ENCODE data around the gene CHN2. TPM values are rescaled to one million over a fixed set of nuclear protein-coding genes. Genes with fewer than 3 reads are reported as not detected.

CHN2 gene
- total RNA-seq, 2 experiments from 2014 or later: 1.7 to 1.8 TPM

DNA sequence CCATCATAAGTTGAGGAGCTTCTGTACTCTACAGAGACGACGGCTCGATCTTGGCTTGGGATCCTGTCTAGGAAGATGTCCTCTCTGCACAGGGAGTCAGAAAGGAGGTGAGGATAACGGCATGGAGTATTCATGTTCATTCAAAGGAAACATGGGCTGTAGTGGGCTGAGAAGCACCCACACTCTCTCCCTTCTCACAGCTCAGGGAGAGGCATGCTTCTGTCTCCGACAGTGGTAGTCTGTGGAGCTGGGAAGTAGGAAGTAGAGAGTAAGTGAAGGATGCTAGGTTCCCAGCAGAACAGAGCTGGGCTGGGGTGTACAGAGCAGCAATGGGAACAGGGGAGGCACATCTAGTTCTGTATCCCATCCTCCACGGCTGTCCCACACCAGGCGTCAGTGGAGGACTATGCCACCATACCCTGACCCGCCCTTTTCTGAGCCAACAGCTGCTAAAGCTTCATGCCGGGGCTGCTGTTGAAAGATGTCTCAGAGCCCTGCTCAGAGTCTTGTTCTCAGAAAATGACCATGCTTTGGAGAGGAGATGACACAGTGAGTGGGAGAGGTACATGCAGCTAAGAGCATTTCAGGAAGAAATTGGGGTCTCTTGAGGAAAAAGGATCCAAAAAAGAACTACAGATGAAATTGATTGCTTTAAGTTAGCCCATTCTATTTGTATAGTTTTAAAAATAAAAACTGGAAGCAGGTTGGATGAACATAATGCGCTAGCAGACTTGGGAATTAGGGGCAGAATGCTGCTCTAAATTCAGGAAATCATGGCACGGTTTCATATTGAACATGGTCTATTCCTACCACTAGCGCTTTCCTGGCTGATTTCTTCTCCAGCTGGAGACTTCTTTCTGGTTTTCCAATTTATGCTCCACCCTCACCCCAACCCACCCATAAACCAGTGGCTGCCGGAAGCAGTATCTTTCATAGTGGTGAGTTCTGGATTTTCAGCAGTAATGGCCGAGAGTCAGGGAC, 138.6 kb downstream of the CHN2 start:
- DNase-seq: no peak
- H3K4me1 Mint-ChIP-seq (ENCODE audit: low read depth): peaks cover 61% of the 10 kb centered on the region
- CTCF ChIA-PET: no interaction called here

DNA sequence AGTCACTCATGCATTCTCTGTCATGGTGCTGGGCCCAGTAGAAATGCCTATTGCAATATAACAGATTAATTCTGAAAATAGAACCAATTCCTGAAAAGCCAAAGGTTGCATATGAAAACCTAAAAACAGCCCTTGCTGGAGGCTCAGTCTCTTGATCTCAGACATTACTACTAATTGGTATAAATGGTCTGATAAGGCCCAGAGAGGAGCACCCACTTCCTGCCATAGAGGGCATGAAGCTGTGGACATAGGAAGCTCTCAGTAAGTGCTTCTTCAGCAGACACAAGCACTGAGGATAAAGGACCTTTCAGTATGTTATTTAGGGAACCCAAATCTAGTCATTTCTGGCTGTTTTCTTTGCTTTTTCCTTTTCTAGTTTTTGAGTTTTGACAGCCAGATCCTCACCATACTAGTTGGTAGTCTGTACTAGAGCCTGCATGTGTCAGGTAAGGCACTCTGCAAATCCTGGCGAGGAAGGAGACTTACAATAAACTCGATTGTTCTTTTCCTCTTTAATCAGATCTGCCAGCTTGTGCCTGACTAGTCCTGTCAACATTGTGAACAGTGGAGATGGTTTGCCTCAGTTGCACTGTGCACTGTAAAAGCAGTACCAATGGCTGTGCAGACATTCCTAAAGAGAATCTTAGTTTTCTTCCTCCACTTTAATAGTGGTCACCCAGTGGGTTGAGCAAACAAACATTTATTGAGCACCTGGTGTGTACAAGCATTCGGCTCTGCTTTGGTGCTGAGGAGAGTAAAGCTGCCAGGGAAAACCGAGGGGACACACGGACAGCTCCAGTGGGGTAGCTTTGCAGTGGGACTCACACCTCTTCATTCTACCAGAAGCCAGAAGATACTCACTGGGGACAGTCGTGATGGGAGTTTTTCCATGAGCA, 140.9 kb downstream of the CHN2 start:
- TF ChIP-seq, protein P1, sequence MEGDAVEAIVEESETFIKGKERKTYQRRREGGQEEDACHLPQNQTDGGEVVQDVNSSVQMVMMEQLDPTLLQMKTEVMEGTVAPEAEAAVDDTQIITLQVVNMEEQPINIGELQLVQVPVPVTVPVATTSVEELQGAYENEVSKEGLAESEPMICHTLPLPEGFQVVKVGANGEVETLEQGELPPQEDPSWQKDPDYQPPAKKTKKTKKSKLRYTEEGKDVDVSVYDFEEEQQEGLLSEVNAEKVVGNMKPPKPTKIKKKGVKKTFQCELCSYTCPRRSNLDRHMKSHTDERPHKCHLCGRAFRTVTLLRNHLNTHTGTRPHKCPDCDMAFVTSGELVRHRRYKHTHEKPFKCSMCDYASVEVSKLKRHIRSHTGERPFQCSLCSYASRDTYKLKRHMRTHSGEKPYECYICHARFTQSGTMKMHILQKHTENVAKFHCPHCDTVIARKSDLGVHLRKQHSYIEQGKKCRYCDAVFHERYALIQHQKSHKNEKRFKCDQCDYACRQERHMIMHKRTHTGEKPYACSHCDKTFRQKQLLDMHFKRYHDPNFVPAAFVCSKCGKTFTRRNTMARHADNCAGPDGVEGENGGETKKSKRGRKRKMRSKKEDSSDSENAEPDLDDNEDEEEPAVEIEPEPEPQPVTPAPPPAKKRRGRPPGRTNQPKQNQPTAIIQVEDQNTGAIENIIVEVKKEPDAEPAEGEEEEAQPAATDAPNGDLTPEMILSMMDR (IDR thresholded peaks at IDR 0.05): no peak
- Mint-ChIP-seq H3K36me3 (ENCODE audit: low read depth) (no peaks in the 10 kb centered on the region), H3K9me3 (no peaks in the 10 kb centered on the region), H3K27me3 (no peaks in the 10 kb centered on the region), H3K27ac (no peak overlapping the region), H3K4me3 (no peak overlapping the region), H3K4me1 (ENCODE audit: low read depth) (peaks cover 44% of the 10 kb centered on the region)
- CTCF ChIA-PET: interaction anchor here (1.1 to 1.8 kb wide), 3 partner anchors 24 to 179 kb away, joined by 3 to 10 read pairs (median 3); no protein-coding TSS in a partner anchor
- POLR2A ChIA-PET: no interaction called here
- intact Hi-C loops (cut with micrococcal nuclease): loop anchor here (5.0 kb wide), 1 partner anchor 138 kb away; no protein-coding TSS in a partner anchor
- no peak for ATAC-seq
- DNase-seq: no peak

More for the DNA sequence above, 138.6 kb downstream of the CHN2 start:
- POLR2A ChIA-PET: no interaction called here
- TF ChIP-seq, protein P1 (IDR thresholded peaks at IDR 0.05): no peak
- Mint-ChIP-seq H3K9me3 (peaks cover 2% of the 10 kb centered on the region), H3K36me3 (ENCODE audit: low read depth) (no peaks in the 10 kb centered on the region), H3K27ac (no peak overlapping the region), H3K27me3 (no peaks in the 10 kb centered on the region), H3K4me3 (no peak overlapping the region)
- no peak for ATAC-seq
- intact Hi-C loops (cut with micrococcal nuclease): no loop called here

DNA sequence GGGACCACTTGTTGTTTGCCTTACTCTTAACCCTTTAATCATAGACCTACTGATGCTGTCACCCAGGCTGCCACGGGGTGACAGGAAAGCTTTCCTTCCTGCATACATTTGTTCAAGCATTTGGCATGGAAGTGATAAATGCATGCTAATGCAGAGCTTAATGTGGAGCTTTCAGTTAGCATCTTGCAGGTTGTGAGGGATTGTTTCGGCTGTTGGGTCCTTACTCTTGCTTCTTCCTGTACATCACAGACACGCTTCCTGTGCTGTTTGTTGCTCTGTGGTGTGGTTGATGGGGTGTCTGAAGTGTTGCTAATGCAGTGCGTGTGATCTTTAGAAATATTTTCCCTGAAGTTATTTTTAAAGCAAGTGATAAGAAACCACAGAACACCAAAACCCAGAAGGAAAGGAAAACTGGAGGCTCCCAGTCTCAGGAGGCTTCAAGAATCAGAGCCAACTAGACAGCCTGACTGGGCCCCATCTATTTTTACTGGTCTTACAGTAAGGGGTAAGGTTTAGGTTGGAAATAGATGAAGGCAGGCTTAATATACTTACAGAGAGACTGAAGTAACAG, 143.1 kb downstream of the CHN2 start:
- intact Hi-C loops (cut with micrococcal nuclease): loop anchor here (5.0 kb wide), 1 partner anchor 140 kb away; no protein-coding TSS in a partner anchor
- Mint-ChIP-seq H3K36me3 (ENCODE audit: low read depth) (no peaks in the 10 kb centered on the region), H3K9me3 (no peaks in the 10 kb centered on the region), H3K27ac (peak overlapping the region; percentile 66), H3K4me1 (ENCODE audit: low read depth) (peaks cover 39% of the 10 kb centered on the region), H3K27me3 (no peaks in the 10 kb centered on the region), H3K4me3 (peak overlapping the region; percentile 27)
- ATAC-seq (peak; percentile 91), DNase-seq (peak; percentile 47)
- TF ChIP-seq, protein P1 (IDR thresholded peaks at IDR 0.05): no peak
- ChIA-PET CTCF (interaction anchor here (1.0 to 1.3 kb wide), 2 partner anchors 71 to 147 kb away, joined by 3 to 6 read pairs; no protein-coding TSS in a partner anchor), POLR2A (no interaction called here)

DNA sequence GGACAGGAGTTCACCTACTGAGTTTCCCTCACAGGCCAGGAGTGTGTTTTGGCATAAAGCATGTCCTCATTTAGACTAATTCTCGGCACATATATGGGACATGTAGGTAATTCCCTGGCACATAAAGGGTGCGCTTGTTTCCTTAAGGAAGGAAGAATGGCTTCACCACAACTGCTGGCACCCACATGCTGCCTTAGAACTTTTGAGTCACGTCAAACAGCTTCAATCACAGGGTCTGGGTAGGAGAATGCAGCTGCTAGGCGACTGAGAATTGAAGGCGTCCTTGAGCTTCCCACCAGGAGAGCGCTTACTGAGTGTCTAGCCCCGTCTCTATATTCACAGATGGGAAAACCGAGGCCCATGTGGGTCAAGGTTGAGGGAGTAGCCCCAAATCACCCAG, 146.1 kb downstream of the CHN2 start:
- Mint-ChIP-seq H3K27ac (no peak overlapping the region), H3K9me3 (no peaks in the 10 kb centered on the region), H3K36me3 (ENCODE audit: low read depth) (no peaks in the 10 kb centered on the region), H3K27me3 (no peaks in the 10 kb centered on the region), H3K4me1 (ENCODE audit: low read depth) (peaks cover 27% of the 10 kb centered on the region), H3K4me3 (no peak overlapping the region)
- CTCF ChIA-PET: interaction anchor here (1.6 kb wide), 1 partner anchor 224 kb away, joined by 3 read pairs; no protein-coding TSS in a partner anchor
- TF ChIP-seq, protein P1 (IDR thresholded peaks at IDR 0.05): no peak
- intact Hi-C loops (cut with micrococcal nuclease): no loop called here
- no peak for DNase-seq
- POLR2A ChIA-PET: no interaction called here
- ATAC-seq: no peak

Data from activated CD8-positive, alpha-beta T cell treated with anti-CD3 and anti-CD28 coated beads for 36 hours (primary cell).